HG03457 (cell line): ENCODE measurements around the gene ABCF3.
A peak's percentile ranks its signal among the peaks of the same experiment; 100 is the strongest.

Source experiments
- ATAC-seq: cut with Tn5 transposase; IDR thresholded peaks from one replicate; pipeline ENCODE4 v1.9.1; 2021; ENCODE audit warnings: moderate number of reproducible peaks; ENCODE audit not compliant: unreplicated experiment

ABCF3 gene

GRCh38 chr3:184184546-184185230 lies 1.3 kb upstream of the ABCF3 start:
- no peak for ATAC-seq

- ATAC-seq: peak; percentile 77
Observed at GRCh38 chr3:184185461-184186183, 377 bp upstream of the ABCF3 start.

- no peak for ATAC-seq
Observed at GRCh38 chr3:184186902-184187207, 856 bp downstream of the ABCF3 start.

GRCh38 chr3:184188080-184188479 lies 2.1 kb downstream of the ABCF3 start:
- no peak for ATAC-seq

- ATAC-seq: no peak
Observed at GRCh38 chr3:184189421-184189820, 3.4 kb downstream of the ABCF3 start.

- no peak for ATAC-seq
Observed at GRCh38 chr3:184192889-184193288, 6.9 kb downstream of the ABCF3 start.

GRCh38 chr3:184193991-184194539 lies 8.1 kb downstream of the ABCF3 start:
- ATAC-seq: no peak

- no peak for ATAC-seq
Observed at GRCh38 chr3:184196536-184196935, 10.5 kb downstream of the ABCF3 start.

- ATAC-seq: no peak
Observed at GRCh38 chr3:184198509-184198908, 12.5 kb downstream of the ABCF3 start.

GRCh38 chr3:184200825-184201224 lies 14.8 kb downstream of the ABCF3 start:
- no peak for ATAC-seq

GRCh38 chr3:184203526-184203925 lies 17.5 kb downstream of the ABCF3 start:
- no peak for ATAC-seq

GRCh38 chr3:184209146-184209923 lies 23.3 kb downstream of the ABCF3 start:
- no peak for ATAC-seq

- ATAC-seq: no peak
Observed at GRCh38 chr3:184211297-184211696, 25.3 kb downstream of the ABCF3 start.

GRCh38 chr3:184211718-184212117 lies 25.7 kb downstream of the ABCF3 start:
- no peak for ATAC-seq

GRCh38 chr3:184218814-184219213 lies 32.8 kb downstream of the ABCF3 start:
- no peak for ATAC-seq

GRCh38 chr3:184222521-184222920 lies 36.5 kb downstream of the ABCF3 start:
- no peak for ATAC-seq

GRCh38 chr3:184223946-184224345 lies 37.9 kb downstream of the ABCF3 start:
- no peak for ATAC-seq

- no peak for ATAC-seq
Observed at GRCh38 chr3:184227481-184227935, 41.5 kb downstream of the ABCF3 start.

- ATAC-seq: no peak
Observed at GRCh38 chr3:184228376-184229137, 42.6 kb downstream of the ABCF3 start.

- peak; percentile 82 for ATAC-seq
Observed at GRCh38 chr3:184229394-184230080, 43.5 kb downstream of the ABCF3 start, which contains the start of gene VWA5B2. Gene VWA5B2, plus strand, starts transcription at chr3:184229585. Its CDS starts 944 bp downstream, at chr3:184230529.
